ENCODE measurements around the gene DNAJB1.

Gene DNAJB1

GRCh38 chr19:14536926-14537692, 18.9 kb upstream of the DNAJB1 start:
- Histone ChIP-seq H3K4me1 (ENCODE audit: control insufficient read depth in 1 of 2, insufficient read depth in 2 of 2, low read length in 2 of 2) (peaks cover 6 to 18% of the 10 kb centered on the region in 2 experiments), H2BK5ac (ENCODE audit: low read depth, low read length, poor library complexity) (no peak overlapping the region), H3K23ac (ENCODE audit: low read length) (no peak overlapping the region), H4K91ac (ENCODE audit: low read depth, low read length) (no peak overlapping the region), H2BK12ac (ENCODE audit: low read length) (no peak overlapping the region), H3K27ac (ENCODE audit: low read depth, low read length) (no peak overlapping the region), H2AK5ac (ENCODE audit: low read length) (no peak overlapping the region), H3K79me2 (ENCODE audit: control insufficient read depth, insufficient read depth, low read length, poor library complexity) (peaks cover 4% of the 10 kb centered on the region), H3K4ac (ENCODE audit: low read depth, low read length) (peak overlapping the region; percentile 33), H4K12ac (ENCODE audit: low read depth, low read length) (no peak overlapping the region), H3K27me3 (ENCODE audit: insufficient read depth, low read length) (no peaks in the 10 kb centered on the region), H2AFZ (ENCODE audit: insufficient read depth, low read length, poor library complexity) (no peak overlapping the region), H3K18ac (ENCODE audit: low read length) (no peak overlapping the region), H3K9ac (ENCODE audit: low read length) (no peak overlapping the region), H3K9me3 (ENCODE audit: insufficient read depth, low read depth, low read length) (peaks cover 2% of the 10 kb centered on the region), H3K4me2 (ENCODE audit: low read length) (peak overlapping the region; percentile 71), H4K8ac (ENCODE audit: low read depth, low read length) (peak overlapping the region; percentile 47), H2BK120ac (ENCODE audit: insufficient read depth, low read length, poor library complexity) (no peak overlapping the region), H3K14ac (ENCODE audit: low read length) (no peak overlapping the region), H3K79me1 (ENCODE audit: low read length) (peaks cover 2% of the 10 kb centered on the region), H3K36me3 (ENCODE audit: control insufficient read depth in 1 of 2, insufficient read depth in 2 of 2, low read length in 2 of 2) (peaks cover 0 to 3% of the 10 kb centered on the region in 2 experiments), H3K4me3 (ENCODE audit: low read depth, low read length) (no peak overlapping the region)
- WGBS (ENCODE audit: extremely low coverage, insufficient coverage, insufficient read length): no CpG with 5 or more reads among the region's 24 CpGs
- DNase-seq: peak; percentile 83 to 90

DNA sequence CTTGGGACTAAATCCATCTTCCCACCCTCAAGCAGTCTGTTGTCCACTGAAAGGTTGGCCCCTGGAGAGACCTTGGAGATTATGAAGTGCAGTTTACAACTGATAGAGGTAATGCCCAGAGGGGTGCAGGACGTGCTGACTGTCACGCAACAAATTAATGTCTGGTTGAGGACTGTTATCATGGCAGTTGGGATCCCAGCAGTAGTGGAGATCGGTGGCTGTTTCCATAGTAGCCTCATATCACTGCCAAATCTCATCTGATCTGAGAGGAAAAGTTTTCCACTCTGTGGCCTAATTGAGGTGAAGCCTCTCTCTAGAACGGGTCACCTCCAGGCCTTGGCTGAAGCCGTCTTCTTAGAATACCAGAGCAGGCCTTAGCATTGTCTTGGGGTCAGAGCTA, 15.3 kb upstream of the DNAJB1 start:
- no peak overlapping the region for H4K91ac ChIP-seq (ENCODE audit: low read depth, low read length)
- no CpG with 5 or more reads among the region's 5 CpGs for WGBS (ENCODE audit: extremely low coverage, insufficient coverage, insufficient read length)
- no peak overlapping the region for H3K9ac ChIP-seq (ENCODE audit: low read length)

DNA sequence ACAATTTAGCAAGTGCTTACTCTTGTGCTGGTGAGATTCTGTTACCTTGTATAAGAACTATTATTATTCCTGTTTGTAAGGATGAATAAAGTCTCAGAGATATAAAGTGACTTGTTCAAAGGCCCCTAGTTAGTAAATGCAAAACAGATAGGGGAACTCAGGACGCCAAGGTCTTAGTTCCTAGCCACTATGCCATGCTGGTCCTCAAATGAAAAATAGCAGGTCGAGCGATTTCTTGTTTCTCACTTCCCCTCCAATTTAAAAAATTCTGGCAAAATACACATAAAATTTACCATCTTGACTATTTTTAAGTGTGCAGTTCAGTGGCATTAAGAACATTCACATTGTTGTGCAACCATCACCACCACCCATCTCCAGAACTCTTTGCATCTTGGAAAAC, 12.3 kb upstream of the DNAJB1 start:
- H3K27me3 ChIP-seq (ENCODE audit: insufficient read depth, low read length): no peaks in the 10 kb centered on the region
- no peak overlapping the region for H4K12ac ChIP-seq (ENCODE audit: low read depth, low read length)
- no peak overlapping the region for H3K4me3 ChIP-seq (ENCODE audit: low read depth, low read length)
- H4K91ac ChIP-seq (ENCODE audit: low read depth, low read length): no peak overlapping the region
- no peak overlapping the region for H2BK5ac ChIP-seq (ENCODE audit: low read depth, low read length, poor library complexity)
- H3K4me2 ChIP-seq (ENCODE audit: low read length): no peak overlapping the region
- H3K14ac ChIP-seq (ENCODE audit: low read length): no peak overlapping the region
- no peak overlapping the region for H3K27ac ChIP-seq (ENCODE audit: low read depth, low read length)
- H3K79me1 ChIP-seq (ENCODE audit: low read length): peaks cover 21% of the 10 kb centered on the region
- peak overlapping the region; percentile 55 for H3K4ac ChIP-seq (ENCODE audit: low read depth, low read length)
- no peak overlapping the region for H2BK12ac ChIP-seq (ENCODE audit: low read length)
- peaks cover 16 to 20% of the 10 kb centered on the region in 2 experiments for H3K4me1 ChIP-seq (ENCODE audit: control insufficient read depth in 1 of 2, insufficient read depth in 2 of 2, low read length in 2 of 2)
- H3K79me2 ChIP-seq (ENCODE audit: control insufficient read depth, insufficient read depth, low read length, poor library complexity): peaks cover 6% of the 10 kb centered on the region
- H3K9me3 ChIP-seq (ENCODE audit: insufficient read depth, low read depth, low read length): peaks cover 2% of the 10 kb centered on the region
- peaks cover 0 to 3% of the 10 kb centered on the region in 2 experiments for H3K36me3 ChIP-seq (ENCODE audit: control insufficient read depth in 1 of 2, insufficient read depth in 2 of 2, low read length in 2 of 2)
- H2BK120ac ChIP-seq (ENCODE audit: insufficient read depth, low read length, poor library complexity): no peak overlapping the region
- H3K23ac ChIP-seq (ENCODE audit: low read length): no peak overlapping the region
- no peak overlapping the region for H2AFZ ChIP-seq (ENCODE audit: insufficient read depth, low read length, poor library complexity)
- DNase-seq: no peak
- WGBS (ENCODE audit: extremely low coverage, insufficient coverage, insufficient read length): no CpG with 5 or more reads among the region's 3 CpGs
- H3K9ac ChIP-seq (ENCODE audit: low read length): no peak overlapping the region
- H2AK5ac ChIP-seq (ENCODE audit: low read length): no peak overlapping the region
- H4K8ac ChIP-seq (ENCODE audit: low read depth, low read length): no peak overlapping the region
- no peak overlapping the region for H3K18ac ChIP-seq (ENCODE audit: low read length)

More for the DNA sequence above, 15.3 kb upstream of the DNAJB1 start:
- Histone ChIP-seq H2BK120ac (ENCODE audit: insufficient read depth, low read length, poor library complexity) (no peak overlapping the region), H3K79me2 (ENCODE audit: control insufficient read depth, insufficient read depth, low read length, poor library complexity) (peaks cover 11% of the 10 kb centered on the region), H3K27me3 (ENCODE audit: insufficient read depth, low read length) (no peaks in the 10 kb centered on the region), H3K4me3 (ENCODE audit: low read depth, low read length) (no peak overlapping the region), H3K4me2 (ENCODE audit: low read length) (no peak overlapping the region), H4K8ac (ENCODE audit: low read depth, low read length) (no peak overlapping the region), H2BK12ac (ENCODE audit: low read length) (no peak overlapping the region), H3K79me1 (ENCODE audit: low read length) (peaks cover 11% of the 10 kb centered on the region), H3K4ac (ENCODE audit: low read depth, low read length) (no peak overlapping the region), H4K12ac (ENCODE audit: low read depth, low read length) (no peak overlapping the region), H3K18ac (ENCODE audit: low read length) (no peak overlapping the region), H3K9me3 (ENCODE audit: insufficient read depth, low read depth, low read length) (peaks cover 2% of the 10 kb centered on the region), H3K36me3 (ENCODE audit: control insufficient read depth in 1 of 2, insufficient read depth in 2 of 2, low read length in 2 of 2) (peaks cover 0 to 3% of the 10 kb centered on the region in 2 experiments), H2BK5ac (ENCODE audit: low read depth, low read length, poor library complexity) (no peak overlapping the region), H3K27ac (ENCODE audit: low read depth, low read length) (no peak overlapping the region), H3K4me1 (ENCODE audit: control insufficient read depth in 1 of 2, insufficient read depth in 2 of 2, low read length in 2 of 2) (peaks cover 12 to 18% of the 10 kb centered on the region in 2 experiments), H2AK5ac (ENCODE audit: low read length) (no peak overlapping the region), H3K23ac (ENCODE audit: low read length) (no peak overlapping the region), H2AFZ (ENCODE audit: insufficient read depth, low read length, poor library complexity) (no peak overlapping the region), H3K14ac (ENCODE audit: low read length) (no peak overlapping the region)
- peak; percentile 84 to 86 for DNase-seq

GRCh38 chr19:14530005-14530348, 11.8 kb upstream of the DNAJB1 start:
- Histone ChIP-seq H2BK5ac (ENCODE audit: low read depth, low read length, poor library complexity) (peak overlapping the region; percentile 66), H3K14ac (ENCODE audit: low read length) (peak overlapping the region; percentile 61), H3K4me1 (ENCODE audit: control insufficient read depth in 1 of 2, insufficient read depth in 2 of 2, low read length in 2 of 2) (peaks cover 16 to 22% of the 10 kb centered on the region in 2 experiments), H3K27me3 (ENCODE audit: insufficient read depth, low read length) (no peaks in the 10 kb centered on the region), H3K4ac (ENCODE audit: low read depth, low read length) (peak overlapping the region; percentile 98), H3K4me2 (ENCODE audit: low read length) (peak overlapping the region; percentile 100), H3K9ac (ENCODE audit: low read length) (peak overlapping the region; percentile 89), H3K9me3 (ENCODE audit: insufficient read depth, low read depth, low read length) (peaks cover 2% of the 10 kb centered on the region), H3K79me2 (ENCODE audit: control insufficient read depth, insufficient read depth, low read length, poor library complexity) (peaks cover 6% of the 10 kb centered on the region), H3K18ac (ENCODE audit: low read length) (peak overlapping the region; percentile 97), H2BK120ac (ENCODE audit: insufficient read depth, low read length, poor library complexity) (peak overlapping the region; percentile 84), H2AK5ac (ENCODE audit: low read length) (peak overlapping the region; percentile 65), H2BK12ac (ENCODE audit: low read length) (peak overlapping the region; percentile 61), H4K8ac (ENCODE audit: low read depth, low read length) (peak overlapping the region; percentile 88), H2AFZ (ENCODE audit: insufficient read depth, low read length, poor library complexity) (peak overlapping the region; percentile 46), H4K91ac (ENCODE audit: low read depth, low read length) (peak overlapping the region; percentile 65), H3K27ac (ENCODE audit: low read depth, low read length) (peak overlapping the region; percentile 66), H3K79me1 (ENCODE audit: low read length) (peaks cover 23% of the 10 kb centered on the region), H3K4me3 (ENCODE audit: low read depth, low read length) (peak overlapping the region; percentile 94), H3K23ac (ENCODE audit: low read length) (no peak overlapping the region), H3K36me3 (ENCODE audit: control insufficient read depth in 1 of 2, insufficient read depth in 2 of 2, low read length in 2 of 2) (peaks cover 0 to 3% of the 10 kb centered on the region in 2 experiments), H4K12ac (ENCODE audit: low read depth, low read length) (peak overlapping the region; percentile 84)
- DNase-seq: peak; percentile 66 to 68
- WGBS (ENCODE audit: extremely low coverage, insufficient coverage, insufficient read length): no CpG with 5 or more reads among the region's 18 CpGs
